ENCODE measurements around the gene RPS16. TPM values are rescaled to one million over a fixed set of nuclear protein-coding genes. Genes with fewer than 3 reads are reported as not detected.

The RPS16 gene
- total and polyA plus RNA-seq, 2 of the 8 experiments (the other 6 are each of a cell fraction or from before 2014, with no cell fraction given), result 2,433 to 7,810 TPM

- TF ChIP-seq RAD21 (IDR thresholded peaks at IDR 0.05 in 1 of 2, conservative IDR thresholded peaks at IDR 0.05 in 1 of 2; ENCODE audit: low read depth in 2 of 2, low read length in 2 of 2), result no peak
- TF ChIP-seq GTF2F1 (IDR thresholded peaks at IDR 0.05; ENCODE audit: borderline replicate concordance, low read depth, low read length), result no peak
- TF ChIP-seq CTCF (IDR thresholded peaks at IDR 0.05; ENCODE audit: control extremely low read depth in 1 of 3, insufficient read depth in 1 of 3, low read depth in 1 of 3, low read length in 3 of 3), result no peak
- no peak for TF ChIP-seq CEBPB (IDR thresholded peaks at IDR 0.05; ENCODE audit: low read depth, low read length)
- peak; percentile 72 for TF ChIP-seq PHF8 (conservative IDR thresholded peaks at IDR 0.05; ENCODE audit: low read depth, low read length)
- TF ChIP-seq TEAD4 (IDR thresholded peaks at IDR 0.05; ENCODE audit: low read depth, low read length), result no peak
- TF ChIP-seq, protein P1, sequence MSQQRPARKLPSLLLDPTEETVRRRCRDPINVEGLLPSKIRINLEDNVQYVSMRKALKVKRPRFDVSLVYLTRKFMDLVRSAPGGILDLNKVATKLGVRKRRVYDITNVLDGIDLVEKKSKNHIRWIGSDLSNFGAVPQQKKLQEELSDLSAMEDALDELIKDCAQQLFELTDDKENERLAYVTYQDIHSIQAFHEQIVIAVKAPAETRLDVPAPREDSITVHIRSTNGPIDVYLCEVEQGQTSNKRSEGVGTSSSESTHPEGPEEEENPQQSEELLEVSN (IDR thresholded peaks at IDR 0.05), result peak; percentile 85
- TF ChIP-seq CBX8 (IDR thresholded peaks at IDR 0.05; ENCODE audit: borderline replicate concordance, low read depth, low read length), result no peak
- TF ChIP-seq FOSL1 (IDR thresholded peaks at IDR 0.05; ENCODE audit: insufficient read depth, low read depth, low read length), result no peak
- TF ChIP-seq RBBP5 (IDR thresholded peaks at IDR 0.05; ENCODE audit: borderline replicate concordance, low read depth, low read length), result no peak; the same call in 1 of the 2 replicates
- no peak for TF ChIP-seq SP4 (IDR thresholded peaks at IDR 0.05; ENCODE audit: low read length)
- TF ChIP-seq KDM4A (IDR thresholded peaks at IDR 0.05; ENCODE audit: low read depth, low read length, severe bottlenecking), result peak; percentile 98
- TF ChIP-seq BRCA1 (IDR thresholded peaks at IDR 0.05; ENCODE audit: low read depth, low read length), result peak; percentile 97
- TF ChIP-seq TAF7 (optimal IDR thresholded peaks at IDR 0.05; ENCODE audit: borderline replicate concordance, low read depth, low read length), result peak; percentile 45
- no peak for TF ChIP-seq SUZ12 (IDR thresholded peaks at IDR 0.05; ENCODE audit: low read length)
- no peak for TF ChIP-seq KDM1A (IDR thresholded peaks at IDR 0.05; ENCODE audit: borderline replicate concordance, low read length)
- no peak; a peak in 1 of 4 replicates for TF ChIP-seq HDAC2 (IDR thresholded peaks at IDR 0.05; ENCODE audit: borderline replicate concordance in 1 of 2, low read depth in 2 of 2, low read length in 2 of 2)
- no peak for TF ChIP-seq RXRA (IDR thresholded peaks at IDR 0.05; ENCODE audit: insufficient read depth, low read depth, low read length)
- TF ChIP-seq CHD2 (IDR thresholded peaks at IDR 0.05; ENCODE audit: low read length), result peak; percentile 100
- peak; percentile 95 for TF ChIP-seq TAF1 (IDR thresholded peaks at IDR 0.05; ENCODE audit: low read depth, low read length)
These were observed 9.7 kb upstream of the RPS16 start, which contains the start of gene SUPT5H (continued) for GRCh38 chr19:39445196-39446111.

Measured in H1 (cell line).